Stimulated activated CD4-positive, alpha-beta T cell treated with anti-CD3 and anti-CD28 coated beads, Interleukin-2, amount 100 ng/mL, for 4 hours (primary cell): ENCODE measurements around the gene RITA1.

Source experiments
- DNase-seq: peaks from one replicate; pipeline ENCODE4 v3.0.0-alpha.2; 2020; ENCODE audit warnings: low read depth

The RITA1 gene

GRCh38 chr12:113231235-113232088, 45.9 kb downstream of the RITA1 start:
- no peak for DNase-seq

GRCh38 chr12:113232089-113232839, 46.7 kb downstream of the RITA1 start:
- no peak for DNase-seq

GRCh38 chr12:113232840-113233585, 47.5 kb downstream of the RITA1 start:
- DNase-seq: peak; percentile 59

- no peak for DNase-seq
Observed at GRCh38 chr12:113233967-113234366, 48.4 kb downstream of the RITA1 start.

- DNase-seq: no peak
Observed at GRCh38 chr12:113234483-113234882, 49.0 kb downstream of the RITA1 start.

- no peak for DNase-seq
Observed at GRCh38 chr12:113235976-113236375, 50.5 kb downstream of the RITA1 start.

- DNase-seq: no peak
Observed at GRCh38 chr12:113236539-113237399, 51.2 kb downstream of the RITA1 start.

GRCh38 chr12:113237748-113238147, 52.2 kb downstream of the RITA1 start:
- DNase-seq: no peak

GRCh38 chr12:113238309-113238708, 52.8 kb downstream of the RITA1 start:
- no peak for DNase-seq

GRCh38 chr12:113239288-113239771, 53.8 kb downstream of the RITA1 start:
- no peak for DNase-seq

GRCh38 chr12:113239811-113240331, 54.4 kb downstream of the RITA1 start:
- DNase-seq: no peak

- no peak for DNase-seq
Observed at GRCh38 chr12:113240395-113240794, 54.9 kb downstream of the RITA1 start.

GRCh38 chr12:113241191-113242025, 55.9 kb downstream of the RITA1 start:
- no peak for DNase-seq
